HepG2 (cell line): ENCODE measurements around the gene CEP20. TPM values are rescaled to one million over a fixed set of nuclear protein-coding genes. Genes with fewer than 3 reads are reported as not detected.
A peak's percentile ranks its signal among the peaks of the same experiment; 100 is the strongest.

ENCODE experiments used
- AHR ChIP-seq: IDR thresholded peaks from 2 replicates; pipeline ENCODE4 v1.6.1; 2018; ENCODE audit warnings: missing genetic modification reagents, missing compliant biosample characterization
- ARNT2 ChIP-seq: sonication (generic); formaldehyde crosslinking; IDR thresholded peaks from 2 replicates; pipeline ENCODE4 v1.8.0; 2022; ENCODE audit warnings: mild to moderate bottlenecking, low read depth, missing genetic modification reagents, moderate library complexity
- BRD4 ChIP-seq: sonication (generic); formaldehyde crosslinking; IDR thresholded peaks from 2 replicates; pipeline ENCODE4 v1.4.0; 2020; ENCODE audit warnings: missing genetic modification reagents
- CCDC6 ChIP-seq: sonication (generic); formaldehyde crosslinking; IDR thresholded peaks from 2 replicates; pipeline ENCODE4 v1.8.1; 2022; ENCODE audit warnings: mild to moderate bottlenecking, missing genetic modification reagents, moderate library complexity
- DNMT3B ChIP-seq: conservative IDR thresholded peaks from 2 replicates; pipeline ENCODE4 v1.6.1; 2016; ENCODE audit warnings: missing biosample characterization, control low read depth
- FOXA3 ChIP-seq: IDR thresholded peaks from 2 replicates; pipeline ENCODE4 v1.6.1; 2016; ENCODE audit warnings: missing genetic modification reagents, missing compliant biosample characterization
- FOXM1 ChIP-seq: sonication (generic); formaldehyde crosslinking; IDR thresholded peaks from 2 replicates; pipeline ENCODE4 v1.5.0; 2020; ENCODE audit warnings: missing genetic modification reagents
- FOXP1 ChIP-seq, 2 experiments: fragments of 450-650 bp in 1 of 2; IDR thresholded peaks; 2 replicates each; pipeline ENCODE4 v1.6.1; 2017 to 2018; ENCODE audit warnings: antibody characterized with exemption in 1 of 2
- GPN1 ChIP-seq: sonication (generic); formaldehyde crosslinking; IDR thresholded peaks from 2 replicates; pipeline ENCODE4 v1.5.1; 2020; ENCODE audit warnings: missing genetic modification reagents, borderline replicate concordance
- IRX3 ChIP-seq: sonication (generic); formaldehyde crosslinking; IDR thresholded peaks from 2 replicates; pipeline ENCODE4 v1.8.1; 2023; ENCODE audit warnings: mild to moderate bottlenecking, low read depth, missing genetic modification reagents, borderline replicate concordance
- RAD51 ChIP-seq: fragments of 450-650 bp; IDR thresholded peaks from 2 replicates; pipeline ENCODE4 v1.6.1; 2016; ENCODE audit warnings: borderline replicate concordance
- RARA ChIP-seq: IDR thresholded peaks from 2 replicates; pipeline ENCODE4 v1.6.1; 2016; ENCODE audit warnings: missing genetic modification reagents, missing compliant biosample characterization
- RFX3 ChIP-seq: IDR thresholded peaks from 2 replicates; pipeline ENCODE4 v1.6.1; 2016; ENCODE audit warnings: missing biosample characterization, missing genetic modification reagents
- SMAD3 ChIP-seq: sonication (generic); formaldehyde crosslinking; IDR thresholded peaks from 2 replicates; pipeline ENCODE4 v1.4.0; 2020; ENCODE audit warnings: missing genetic modification reagents
- SP1 ChIP-seq, 2 experiments: fragments of 450-650 bp in 1 of 2; sonication (generic) in 1 of 2; formaldehyde crosslinking in 1 of 2; IDR thresholded peaks; 2 replicates each; pipeline versions ENCODE4 v1.4.0 to v1.6.1; 2016 to 2020; ENCODE audit warnings: missing genetic modification reagents in 1 of 2
- TAF1 ChIP-seq: sonication (generic); formaldehyde crosslinking; IDR thresholded peaks from 2 replicates; pipeline ENCODE4 v1.4.0; 2020; ENCODE audit warnings: missing genetic modification reagents
- TCF7L2 ChIP-seq: IDR thresholded peaks from 2 replicates; pipeline ENCODE4 v1.6.1; 2011; ENCODE audit warnings: mild to moderate bottlenecking, low read depth, low read length, moderate library complexity
- YEATS4 ChIP-seq: sonication (generic); formaldehyde crosslinking; IDR thresholded peaks from 2 replicates; pipeline ENCODE4 v1.4.0; 2020; ENCODE audit warnings: missing genetic modification reagents, borderline replicate concordance
- ZNF547 ChIP-seq: sonication (generic); formaldehyde crosslinking; IDR thresholded peaks from 2 replicates; pipeline ENCODE4 v1.5.1; 2020; ENCODE audit warnings: mild to moderate bottlenecking, missing genetic modification reagents
- polyA plus RNA-seq, 8 experiments: library from polyadenylated mRNA; depleted of rRNA in 3 of 8; stranded (reverse) in 7 of 8; unstranded in 1 of 8; fragments of >200 nt; fragmentation: Illumina TruSeq in 4 of 8; extraction: Trizol in 4 of 8; gene quantifications; 2 replicates each; pipeline versions ENCODE4 v1.2.1 to v1.2.3, GENCODE V29; 2011 to 2016; ENCODE audit warnings: low read depth in 4 of 8, missing spikeins in 1 of 8, mixed read lengths in 1 of 8; ENCODE audit not compliant: insufficient read depth in 1 of 8
- total RNA-seq, 5 experiments: library from RNA; depleted of rRNA; stranded (reverse); fragments of >200 nt; fragmentation: Illumina TruSeq; extraction: Trizol; gene quantifications; 2 replicates each; pipeline ENCODE4 v1.2.3, GENCODE V29; 2016; ENCODE audit warnings: low read depth in 1 of 5
- TF ChIP-seq, protein P1 (sequence below): sonication (generic); formaldehyde crosslinking; IDR thresholded peaks from 2 replicates; pipeline ENCODE4 v1.4.0; 2020; ENCODE audit warnings: missing genetic modification reagents
- TF ChIP-seq, protein P2 (sequence below): sonication (generic); formaldehyde crosslinking; conservative IDR thresholded peaks from 2 replicates; pipeline ENCODE4 v1.8.0; 2022; ENCODE audit warnings: low read depth, missing genetic modification reagents
- TF ChIP-seq, protein P3 (sequence below): sonication (generic); formaldehyde crosslinking; IDR thresholded peaks from 2 replicates; pipeline ENCODE4 v1.8.1; 2022; ENCODE audit warnings: mild to moderate bottlenecking, missing genetic modification reagents
- TF ChIP-seq, protein P4 (sequence below): sonication (generic); formaldehyde crosslinking; IDR thresholded peaks from 2 replicates; pipeline ENCODE4 v1.5.0; 2020; ENCODE audit warnings: missing genetic modification reagents, mild to moderate bottlenecking, borderline replicate concordance
- TF ChIP-seq, protein P5 (sequence below): sonication (generic); formaldehyde crosslinking; IDR thresholded peaks from 2 replicates; pipeline ENCODE4 v1.8.1; 2023; ENCODE audit warnings: mild to moderate bottlenecking, missing genetic modification reagents

The CEP20 gene
- total and polyA plus RNA-seq, 2 of the 13 experiments (the other 11 are each of a cell fraction or from before 2014, with no cell fraction given) = 53.0 to 54.1 TPM

DNA sequence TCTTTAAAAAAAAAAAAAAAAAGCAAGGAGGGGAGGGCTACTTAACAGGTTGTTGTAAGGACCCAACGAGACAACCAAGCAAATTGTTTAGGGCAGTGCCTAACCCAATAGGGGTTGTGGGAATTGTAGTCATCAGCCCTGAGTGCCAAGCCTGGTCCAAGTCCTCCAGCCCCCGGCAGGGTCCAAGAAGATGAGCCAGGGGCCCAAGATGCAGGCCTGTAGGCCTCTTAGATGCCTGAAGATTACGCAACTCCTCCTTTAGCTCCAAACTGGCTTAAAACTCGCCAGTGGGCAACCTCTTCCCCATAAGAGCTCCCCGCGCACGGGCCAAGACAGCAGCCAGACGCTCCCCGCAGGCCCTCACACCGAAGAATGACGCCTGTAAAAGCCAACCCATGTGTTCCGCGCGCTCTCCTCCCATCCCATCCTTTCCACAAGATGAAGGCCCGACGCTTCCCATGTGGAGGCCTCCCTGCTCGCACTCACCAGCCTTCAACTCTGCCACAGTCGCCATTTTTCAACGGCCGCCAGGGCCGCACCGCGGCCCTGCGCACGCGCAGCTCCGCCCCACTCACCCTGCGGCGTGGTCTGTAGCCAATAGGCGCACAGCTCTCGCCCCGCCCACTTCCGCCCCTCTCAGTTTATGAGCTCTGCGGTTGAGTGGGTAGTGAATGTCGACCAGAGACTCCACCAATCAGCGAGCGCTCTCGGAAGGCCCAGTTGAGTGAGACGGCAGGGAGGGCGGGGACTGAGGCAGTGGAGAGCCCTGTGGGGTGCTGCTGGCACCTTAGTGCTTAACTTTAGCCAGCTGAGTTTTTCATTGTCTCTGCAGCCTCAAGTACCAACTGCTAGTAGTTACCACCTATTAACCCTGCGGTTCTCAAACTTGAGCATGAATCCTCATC, at the start of gene CEP20 (continued):
- TF ChIP-seq, protein P1, sequence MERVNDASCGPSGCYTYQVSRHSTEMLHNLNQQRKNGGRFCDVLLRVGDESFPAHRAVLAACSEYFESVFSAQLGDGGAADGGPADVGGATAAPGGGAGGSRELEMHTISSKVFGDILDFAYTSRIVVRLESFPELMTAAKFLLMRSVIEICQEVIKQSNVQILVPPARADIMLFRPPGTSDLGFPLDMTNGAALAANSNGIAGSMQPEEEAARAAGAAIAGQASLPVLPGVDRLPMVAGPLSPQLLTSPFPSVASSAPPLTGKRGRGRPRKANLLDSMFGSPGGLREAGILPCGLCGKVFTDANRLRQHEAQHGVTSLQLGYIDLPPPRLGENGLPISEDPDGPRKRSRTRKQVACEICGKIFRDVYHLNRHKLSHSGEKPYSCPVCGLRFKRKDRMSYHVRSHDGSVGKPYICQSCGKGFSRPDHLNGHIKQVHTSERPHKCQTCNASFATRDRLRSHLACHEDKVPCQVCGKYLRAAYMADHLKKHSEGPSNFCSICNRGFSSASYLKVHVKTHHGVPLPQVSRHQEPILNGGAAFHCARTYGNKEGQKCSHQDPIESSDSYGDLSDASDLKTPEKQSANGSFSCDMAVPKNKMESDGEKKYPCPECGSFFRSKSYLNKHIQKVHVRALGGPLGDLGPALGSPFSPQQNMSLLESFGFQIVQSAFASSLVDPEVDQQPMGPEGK (CRISPR knock-in tag) = peak; percentile 14; the same call in 1 of the 2 replicates
- TF ChIP-seq IRX3 (CRISPR knock-in tag) (no peak), TAF1 (CRISPR knock-in tag) (peak; percentile 98), TCF7L2 (no peak), FOXM1 (no peak), FOXP1 (IDR thresholded peaks at IDR 0.05) (no peak), FOXP1 (CRISPR knock-in tag; IDR thresholded peaks at IDR 0.05) (no peak), GPN1 (CRISPR knock-in tag) (no peak), DNMT3B (no peak; the same call in 1 of the 2 replicates), SP1 (IDR thresholded peaks at IDR 0.05) (peak; percentile 80; the same call in 1 of the 2 replicates), SP1 (CRISPR knock-in tag; IDR thresholded peaks at IDR 0.05) (peak; percentile 99), RFX3 (CRISPR knock-in tag) (no peak), ARNT2 (CRISPR knock-in tag) (peak; percentile 74), AHR (CRISPR knock-in tag) (peak; percentile 55; the same call in 1 of the 2 replicates), SMAD3 (CRISPR knock-in tag) (no peak; the same call in 1 of the 2 replicates), YEATS4 (peak; percentile 79), BRD4 (peak; percentile 98), RARA (peak; percentile 8; the same call in 1 of the 2 replicates), RAD51 (no peak), FOXA3 (CRISPR knock-in tag) (peak; percentile 34; the same call in 1 of the 2 replicates), ZNF547 (CRISPR knock-in tag) (peak; percentile 89), CCDC6 (CRISPR knock-in tag) (peak; percentile 59; the same call in 1 of the 2 replicates)
- TF ChIP-seq, protein P2, sequence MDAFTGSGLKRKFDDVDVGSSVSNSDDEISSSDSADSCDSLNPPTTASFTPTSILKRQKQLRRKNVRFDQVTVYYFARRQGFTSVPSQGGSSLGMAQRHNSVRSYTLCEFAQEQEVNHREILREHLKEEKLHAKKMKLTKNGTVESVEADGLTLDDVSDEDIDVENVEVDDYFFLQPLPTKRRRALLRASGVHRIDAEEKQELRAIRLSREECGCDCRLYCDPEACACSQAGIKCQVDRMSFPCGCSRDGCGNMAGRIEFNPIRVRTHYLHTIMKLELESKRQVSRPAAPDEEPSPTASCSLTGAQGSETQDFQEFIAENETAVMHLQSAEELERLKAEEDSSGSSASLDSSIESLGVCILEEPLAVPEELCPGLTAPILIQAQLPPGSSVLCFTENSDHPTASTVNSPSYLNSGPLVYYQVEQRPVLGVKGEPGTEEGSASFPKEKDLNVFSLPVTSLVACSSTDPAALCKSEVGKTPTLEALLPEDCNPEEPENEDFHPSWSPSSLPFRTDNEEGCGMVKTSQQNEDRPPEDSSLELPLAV = no peak
- TF ChIP-seq, protein P3, sequence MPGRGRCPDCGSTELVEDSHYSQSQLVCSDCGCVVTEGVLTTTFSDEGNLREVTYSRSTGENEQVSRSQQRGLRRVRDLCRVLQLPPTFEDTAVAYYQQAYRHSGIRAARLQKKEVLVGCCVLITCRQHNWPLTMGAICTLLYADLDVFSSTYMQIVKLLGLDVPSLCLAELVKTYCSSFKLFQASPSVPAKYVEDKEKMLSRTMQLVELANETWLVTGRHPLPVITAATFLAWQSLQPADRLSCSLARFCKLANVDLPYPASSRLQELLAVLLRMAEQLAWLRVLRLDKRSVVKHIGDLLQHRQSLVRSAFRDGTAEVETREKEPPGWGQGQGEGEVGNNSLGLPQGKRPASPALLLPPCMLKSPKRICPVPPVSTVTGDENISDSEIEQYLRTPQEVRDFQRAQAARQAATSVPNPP (CRISPR knock-in tag) = 0 out of 2 replicates have a peak, but pooled peaks have one; percentile 11
- TF ChIP-seq, protein P4, sequence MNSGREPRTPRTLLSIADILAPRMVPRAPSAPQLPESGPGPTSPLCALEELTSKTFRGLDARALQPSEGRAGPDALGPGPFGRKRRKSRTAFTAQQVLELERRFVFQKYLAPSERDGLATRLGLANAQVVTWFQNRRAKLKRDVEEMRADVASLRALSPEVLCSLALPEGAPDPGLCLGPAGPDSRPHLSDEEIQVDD = 0 out of 2 replicates have a peak, but pooled peaks have one; percentile 66
- TF ChIP-seq, protein P5, sequence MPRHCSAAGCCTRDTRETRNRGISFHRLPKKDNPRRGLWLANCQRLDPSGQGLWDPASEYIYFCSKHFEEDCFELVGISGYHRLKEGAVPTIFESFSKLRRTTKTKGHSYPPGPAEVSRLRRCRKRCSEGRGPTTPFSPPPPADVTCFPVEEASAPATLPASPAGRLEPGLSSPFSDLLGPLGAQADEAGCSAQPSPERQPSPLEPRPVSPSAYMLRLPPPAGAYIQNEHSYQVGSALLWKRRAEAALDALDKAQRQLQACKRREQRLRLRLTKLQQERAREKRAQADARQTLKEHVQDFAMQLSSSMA (CRISPR knock-in tag) = no peak
